Measurements from ENCODE around the gene ABCA7. TPM values are rescaled to one million over a fixed set of nuclear protein-coding genes. Genes with fewer than 3 reads are reported as not detected.

Gene ABCA7
- total RNA-seq, 1 donor from 2014 or later: 19.9 TPM

- DNase-seq (ENCODE audit: low spot score): no peak
Observed at GRCh38 chr19:1055886-1056620, 16.1 kb downstream of the ABCA7 start.

GRCh38 chr19:1057176-1057855 is 17.4 kb downstream of the ABCA7 start:
- DNase-seq (ENCODE audit: low spot score): no peak

GRCh38 chr19:1058112-1058511 is 18.2 kb downstream of the ABCA7 start:
- DNase-seq (ENCODE audit: low spot score): no peak

- DNase-seq (ENCODE audit: low spot score): no peak
Observed at GRCh38 chr19:1060689-1061088, 20.8 kb downstream of the ABCA7 start.

GRCh38 chr19:1061987-1062386 is 22.1 kb downstream of the ABCA7 start:
- DNase-seq (ENCODE audit: low spot score): no peak

GRCh38 chr19:1062387-1063029 is 22.6 kb downstream of the ABCA7 start:
- no peak for DNase-seq (ENCODE audit: low spot score)

GRCh38 chr19:1063030-1063908 is 23.4 kb downstream of the ABCA7 start:
- DNase-seq (ENCODE audit: low spot score): no peak

- DNase-seq (ENCODE audit: low spot score): no peak
Observed at GRCh38 chr19:1063909-1064660, 24.2 kb downstream of the ABCA7 start.

- DNase-seq (ENCODE audit: low spot score): no peak
Observed at GRCh38 chr19:1064661-1065605, 25.0 kb downstream of the ABCA7 start.

GRCh38 chr19:1065606-1066109 is 25.8 kb downstream of the ABCA7 start:
- DNase-seq (ENCODE audit: low spot score): no peak

GRCh38 chr19:1066251-1066747 is 26.4 kb downstream of the ABCA7 start:
- no peak for DNase-seq (ENCODE audit: low spot score)

- DNase-seq (ENCODE audit: low spot score): no peak
Observed at GRCh38 chr19:1066748-1067340, 26.9 kb downstream of the ABCA7 start, which contains the start of gene ARHGAP45. Gene ARHGAP45, plus strand, starts transcription at chr19:1067167. Its CDS starts 239 bp downstream, at chr19:1067406.

- no peak for DNase-seq (ENCODE audit: low spot score)
Observed at GRCh38 chr19:1067341-1067957, 27.5 kb downstream of the ABCA7 start.

GRCh38 chr19:1068009-1069001 is 28.4 kb downstream of the ABCA7 start:
- DNase-seq (ENCODE audit: low spot score): no peak

- DNase-seq (ENCODE audit: low spot score): no peak
Observed at GRCh38 chr19:1069009-1069779, 29.3 kb downstream of the ABCA7 start.

- no peak for DNase-seq (ENCODE audit: low spot score)
Observed at GRCh38 chr19:1070576-1070930, 30.6 kb downstream of the ABCA7 start.

All from mesenteric fat pad (tissue), 1 donor.